Endothelial cell of umbilical vein (primary cell): Measurements from ENCODE around the gene P2RX3.

Experiments used
- CTCF ChIP-seq, 2 donors: IDR thresholded peaks; 1 replicate in 1 of 2; 2 replicates in 1 of 2; pipeline ENCODE4 v1.5.1; 2011; ENCODE audit warnings: low read length in 2 of 2, mild to moderate bottlenecking in 2 of 2, moderate library complexity in 2 of 2, control low read depth in 1 of 2, inconsistent platforms in 1 of 2, low read depth in 1 of 2; ENCODE audit not compliant: insufficient read depth in 1 of 2; ENCODE audit errors: extremely low read depth in 1 of 2
- EZH2 ChIP-seq: IDR thresholded peaks from 2 replicates; pipeline ENCODE4 v1.6.1; 2012; ENCODE audit warnings: borderline replicate concordance, low read depth, mild to moderate bottlenecking, moderate library complexity, low read length, inconsistent platforms; ENCODE audit not compliant: severe bottlenecking
- FOS ChIP-seq: IDR thresholded peaks from 2 replicates; pipeline ENCODE4 v1.6.1; 2011; ENCODE audit warnings: mild to moderate bottlenecking, low read length, moderate library complexity, borderline replicate concordance; ENCODE audit not compliant: insufficient read depth
- GATA2 ChIP-seq: IDR thresholded peaks from 2 replicates; pipeline ENCODE4 v1.7.0; 2011; ENCODE audit warnings: low read depth, mild to moderate bottlenecking, moderate library complexity, mixed read lengths, low read length; ENCODE audit not compliant: insufficient read length, insufficient read depth
- JUN ChIP-seq: IDR thresholded peaks from 2 replicates; pipeline ENCODE4 v1.6.1; 2011; ENCODE audit warnings: borderline replicate concordance, low read depth; ENCODE audit not compliant: insufficient read length, insufficient read depth
- MAX ChIP-seq: IDR thresholded peaks from 2 replicates; pipeline ENCODE4 v1.6.1; 2011; ENCODE audit not compliant: insufficient read depth, insufficient read length
- MYC ChIP-seq: IDR thresholded peaks from one replicate; pipeline ENCODE4 v1.6.1; 2011; ENCODE audit warnings: mild to moderate bottlenecking, low read depth, low read length
- POLR2A ChIP-seq: IDR thresholded peaks from 2 replicates; pipeline ENCODE4 v1.6.1; 2012; ENCODE audit warnings: low read depth, mild to moderate bottlenecking, control low read depth, low read length
- POLR2AphosphoS5 ChIP-seq: IDR thresholded peaks from 2 replicates; pipeline ENCODE4 v1.6.1; 2012; ENCODE audit warnings: low read depth, mild to moderate bottlenecking, control low read depth, low read length, moderate library complexity; ENCODE audit not compliant: insufficient read depth

DNA sequence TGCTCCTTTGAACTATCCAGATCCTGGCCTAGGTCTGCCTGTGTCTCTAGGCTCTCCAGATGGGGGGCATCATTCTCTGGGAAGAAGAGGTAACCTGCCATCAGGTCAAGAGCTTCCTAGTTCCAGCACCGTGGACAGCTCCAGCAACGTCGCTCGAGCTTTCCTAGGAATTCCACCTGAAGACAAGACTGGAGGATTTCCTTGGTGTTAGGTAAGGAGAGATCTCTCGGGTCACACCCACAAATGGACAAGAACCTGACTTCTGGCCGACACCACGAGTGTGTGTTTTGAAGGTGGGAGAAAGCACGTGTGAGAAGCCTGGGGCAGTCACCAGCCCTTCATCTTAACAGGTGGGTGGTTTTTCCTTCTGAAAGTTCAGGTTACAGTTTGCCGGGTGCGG is 41.6 kb downstream of the P2RX3 start:
- no peak for TF ChIP-seq EZH2
- TF ChIP-seq CTCF (IDR thresholded peaks at IDR 0.05; ENCODE audit: extremely low read depth in 1 of 2, insufficient read depth in 1 of 2, low read depth in 1 of 2, low read length in 2 of 2): no peak
- TF ChIP-seq POLR2A: no peak
- no peak for TF ChIP-seq POLR2AphosphoS5
- TF ChIP-seq FOS: no peak
- no peak for TF ChIP-seq MYC
- no peak for TF ChIP-seq MAX
- no peak for TF ChIP-seq JUN
- no peak for TF ChIP-seq GATA2
